A549 (cell line): ENCODE results near the gene LDLRAD4. TPM values are rescaled to one million over a fixed set of nuclear protein-coding genes. Genes with fewer than 3 reads are reported as not detected.

Experiments
- ATAC-seq, 2 experiments: fragments of 200-7000 bp in 1 of 2; fragments of >200 bp in 1 of 2; cut with Nextera tagmentation in 1 of 2; cut with Tn5 transposase in 1 of 2; 3 replicates each; pipeline versions ENCODE4 v1.8.0 to v1.9.1; 2018 to 2020; ENCODE audit warnings: mild to moderate bottlenecking in 1 of 2, moderate library complexity in 1 of 2
- CTCF ChIA-PET: fragments of 300-600 bp; sonication (Branson Sonifier 250); formaldehyde crosslinking; extraction: SDS; loops from one replicate; lab custom pipeline; 2021; ENCODE audit warnings: antibody characterized with exemption, inconsistent platforms; lab: Yijun Ruan, JAX
- POLR2A ChIA-PET: fragments of 350-600 bp; formaldehyde crosslinking; extraction: SDS; loops from one replicate; lab custom pipeline; 2021; ENCODE audit warnings: antibody characterized with exemption, inconsistent platforms; lab: Yijun Ruan, JAX
- DNase-seq, 2 experiments: peaks; one replicate each; pipeline versions ENCODE4 v3.0.0 to v3.0.0-alpha.2; 2011 to 2016; ENCODE audit warnings: low read depth in 1 of 2, low spot score in 1 of 2
- FAIRE-seq: peaks from 2 replicates; lab custom pipeline; 2011; peaks lifted over from hg19 to GRCh38; lab: Jason Lieb, UNC
- H3K27ac ChIP-seq, 2 experiments: fragments of >200 bp; sonication (Bioruptor Twin); formaldehyde crosslinking; 3 replicates each; pipeline ENCODE4 v1.5.1; 2016 to 2017
- H3K4me1 ChIP-seq: fragments of >200 bp; sonication (Bioruptor Twin); formaldehyde crosslinking; 3 replicates; pipeline ENCODE4 v1.6.1; 2016
- H3K4me2 ChIP-seq: fragments of >200 bp; sonication (Bioruptor Twin); formaldehyde crosslinking; 3 replicates; pipeline ENCODE4 v1.6.1; 2016
- H3K4me3 ChIP-seq: fragments of >200 bp; sonication (Bioruptor Twin); formaldehyde crosslinking; 3 replicates; pipeline ENCODE4 v1.5.1; 2016
- H3K9me3 ChIP-seq: fragments of >200 bp; sonication (Bioruptor Twin); formaldehyde crosslinking; 3 replicates; pipeline ENCODE4 v1.6.1; 2016
- EHMT2 ChIP-seq: fragments of 200-600 bp; sonication (generic); IDR thresholded peaks from 2 replicates; pipeline ENCODE4 v1.6.1; 2016; ENCODE audit warnings: antibody characterized with exemption, low read depth, mild to moderate bottlenecking, moderate library complexity
- EP300 ChIP-seq, 2 experiments: fragments of >200 bp; sonication (Bioruptor Twin); formaldehyde crosslinking; IDR thresholded peaks; 2 replicates in 1 of 2; 3 replicates in 1 of 2; pipeline ENCODE4 v1.6.1; 2016 to 2017
- FOXS1 ChIP-seq: fragments of 250-450 bp; sonication (Bioruptor Pico); IDR thresholded peaks from 2 replicates; pipeline ENCODE4 v1.5.0; 2020; ENCODE audit warnings: mild to moderate bottlenecking, moderate library complexity
- JUN ChIP-seq, 2 experiments: fragments of >200 bp; sonication (Bioruptor Twin); formaldehyde crosslinking; IDR thresholded peaks; 2 replicates in 1 of 2; 3 replicates in 1 of 2; pipeline ENCODE4 v1.6.1; 2016 to 2017
- JUNB ChIP-seq: fragments of >200 bp; sonication (Bioruptor Twin); formaldehyde crosslinking; IDR thresholded peaks from 2 replicates; pipeline ENCODE4 v1.6.1; 2016
- MAX ChIP-seq: IDR thresholded peaks from 2 replicates; pipeline ENCODE4 v1.6.1; 2012
- MAZ ChIP-seq: fragments of 150-350 bp; IDR thresholded peaks from 2 replicates; pipeline ENCODE4 v1.6.1; 2014; ENCODE audit warnings: antibody characterized with exemption, low read depth, low read length, borderline replicate concordance
- NFE2L2 ChIP-seq: fragments of 150-350 bp; conservative IDR thresholded peaks from 2 replicates; pipeline ENCODE4 v1.6.1; 2014; ENCODE audit warnings: low read length
- NPAS2 ChIP-seq: fragments of 250-450 bp; sonication (Bioruptor Pico); IDR thresholded peaks from 2 replicates; pipeline ENCODE4 v1.8.0; 2022; ENCODE audit warnings: mild to moderate bottlenecking, moderate library complexity, borderline replicate concordance
- NR3C1 ChIP-seq: fragments of >200 bp; sonication (Bioruptor Twin); formaldehyde crosslinking; IDR thresholded peaks from 3 replicates; pipeline ENCODE4 v1.6.1; 2017
- PHF8 ChIP-seq: fragments of 200-600 bp; sonication (generic); IDR thresholded peaks from 2 replicates; pipeline ENCODE4 v1.6.1; 2016; ENCODE audit warnings: low read depth, mild to moderate bottlenecking, antibody characterized with exemption, moderate library complexity, borderline replicate concordance
- RARB ChIP-seq: fragments of 250-450 bp; sonication (Bioruptor Pico); IDR thresholded peaks from 2 replicates; pipeline ENCODE4 v1.8.0; 2021; ENCODE audit warnings: mild to moderate bottlenecking, moderate library complexity
- RFX5 ChIP-seq: fragments of 450-650 bp; IDR thresholded peaks from 2 replicates; pipeline ENCODE4 v1.7.1; 2014; ENCODE audit warnings: antibody characterized with exemption, mild to moderate bottlenecking, moderate library complexity
- SMC3 ChIP-seq: fragments of >200 bp; sonication (Bioruptor Twin); formaldehyde crosslinking; IDR thresholded peaks from 3 replicates; pipeline ENCODE4 v1.6.1; 2018; ENCODE audit warnings: inconsistent platforms
- TFCP2L1 ChIP-seq: fragments of 250-450 bp; sonication (Bioruptor Pico); IDR thresholded peaks from 2 replicates; pipeline ENCODE4 v1.5.0; 2021; ENCODE audit warnings: mild to moderate bottlenecking
- ZFP36 ChIP-seq: fragments of 450-650 bp; IDR thresholded peaks from 2 replicates; pipeline ENCODE4 v1.6.1; 2014; ENCODE audit warnings: borderline replicate concordance; ENCODE audit not compliant: partially characterized antibody
- WGBS: methylation state at CpG from one replicate; pipeline ENCODE4 v1.1.6; 2017; ENCODE audit errors: missing lambda C conversion rate; 5-methylcytosine and 5-hydroxymethylcytosine counted together
- polyA plus RNA-seq, 4 experiments: library from polyadenylated mRNA; depleted of rRNA in 3 of 4; stranded (reverse); fragments of >200 nt; fragmentation: RNase III in 1 of 4; extraction: RNeasy Plus Mini Kit Qiagen cat#74134 plus additional on column Dnase treatment in 1 of 4; gene quantifications; 2 replicates in 3 of 4; 3 replicates in 1 of 4; pipeline ENCODE4 v1.2.3, GENCODE V29; 2011 to 2017
- TF ChIP-seq, protein P1 (sequence below): fragments of >200 bp; sonication (Bioruptor Twin); formaldehyde crosslinking; IDR thresholded peaks from 2 replicates; pipeline ENCODE4 v1.6.1; 2016
- TF ChIP-seq, protein P2 (sequence below): fragments of 200-600 bp; sonication (generic); IDR thresholded peaks from 2 replicates; pipeline ENCODE4 v1.6.1; 2016; ENCODE audit warnings: antibody characterized with exemption, mild to moderate bottlenecking, moderate library complexity
- TF ChIP-seq, protein P3 (sequence below): fragments of 250-450 bp; sonication (Bioruptor Pico); IDR thresholded peaks from 2 replicates; pipeline ENCODE4 v1.5.0; 2021; ENCODE audit warnings: mild to moderate bottlenecking, moderate library complexity, borderline replicate concordance

LDLRAD4 gene
- polyA plus RNA-seq, 2 of the 4 experiments (the other 2 are of a cell fraction): 5.2 to 7.6 TPM

DNA sequence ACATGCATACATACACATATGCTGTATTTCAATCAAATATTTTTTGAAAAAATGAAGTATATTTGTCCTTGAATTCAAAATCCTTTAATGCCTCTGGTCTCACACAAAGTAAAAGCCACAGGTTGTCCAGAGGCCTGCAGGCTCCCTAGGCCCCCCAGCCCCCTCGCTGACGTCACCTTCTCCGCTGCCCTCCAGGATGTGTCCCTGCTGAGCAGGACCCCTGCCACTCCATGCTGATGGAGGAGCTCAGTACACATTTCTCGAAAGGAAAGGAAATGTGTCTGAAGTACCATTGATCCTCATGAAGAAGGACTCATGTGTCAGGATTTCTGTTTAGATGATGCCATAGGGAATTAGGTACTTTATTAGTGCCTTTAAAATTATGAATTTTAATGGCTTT is 212.1 kb downstream of the LDLRAD4 start:
- DNase-seq (no peak), FAIRE-seq (no peak), ATAC-seq (no peak)
- WGBS: 86% methylated on average over 4 of the region's 4 CpGs
- POLR2A ChIA-PET: no interaction called here
- H3K9me3 ChIP-seq: no peaks in the 10 kb centered on the region
- H3K4me2 ChIP-seq: no peak overlapping the region
- H3K27ac ChIP-seq: no peak overlapping the region
- no peak overlapping the region for H3K4me3 ChIP-seq
- CTCF ChIA-PET: interaction anchor here (0.9 to 1.3 kb wide), 2 partner anchors 29 to 215 kb away, joined by 3 read pairs; no protein-coding TSS in a partner anchor
- TF ChIP-seq SMC3 (no peak), NFE2L2 (no peak), NPAS2 (CRISPR knock-in tag) (no peak), JUN (IDR thresholded peaks at IDR 0.05) (no peak), RFX5 (no peak), PHF8 (no peak), NR3C1 (no peak), FOXS1 (CRISPR knock-in tag) (no peak), JUNB (no peak)
- TF ChIP-seq, protein P1, sequence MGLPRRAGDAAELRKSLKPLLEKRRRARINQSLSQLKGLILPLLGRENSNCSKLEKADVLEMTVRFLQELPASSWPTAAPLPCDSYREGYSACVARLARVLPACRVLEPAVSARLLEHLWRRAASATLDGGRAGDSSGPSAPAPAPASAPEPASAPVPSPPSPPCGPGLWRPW: no peak
- H3K4me1 ChIP-seq: peaks cover 19% of the 10 kb centered on the region

DNA sequence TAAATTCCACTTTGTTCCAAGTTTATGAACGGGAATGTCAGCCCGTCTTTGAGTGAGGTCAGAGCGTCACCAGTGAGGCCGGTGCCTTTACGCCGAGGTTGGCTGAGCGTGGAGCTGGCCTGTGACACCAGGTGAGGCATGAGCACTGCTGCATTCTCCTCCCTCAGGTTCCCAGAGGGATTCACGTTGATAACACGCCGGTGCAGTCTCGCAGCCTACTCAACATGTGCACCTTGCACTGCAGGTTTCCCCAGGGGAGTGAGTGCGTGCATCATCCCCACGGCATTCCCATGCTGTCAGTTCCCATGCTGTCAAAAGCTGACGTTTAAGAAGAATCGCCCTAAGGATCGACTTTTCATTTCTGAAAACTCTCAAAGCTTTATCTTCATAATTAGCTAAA is 213.3 kb downstream of the LDLRAD4 start:
- DNase-seq: no peak
- Histone ChIP-seq H3K4me2 (no peak overlapping the region), H3K9me3 (no peaks in the 10 kb centered on the region), H3K27ac (no peak overlapping the region), H3K4me1 (peaks cover 20% of the 10 kb centered on the region), H3K4me3 (no peak overlapping the region)
- no peak for FAIRE-seq
- TF ChIP-seq RFX5: no peak
- TF ChIP-seq TFCP2L1 (CRISPR knock-in tag): no peak
- no peak for TF ChIP-seq MAZ
- TF ChIP-seq, protein P2, sequence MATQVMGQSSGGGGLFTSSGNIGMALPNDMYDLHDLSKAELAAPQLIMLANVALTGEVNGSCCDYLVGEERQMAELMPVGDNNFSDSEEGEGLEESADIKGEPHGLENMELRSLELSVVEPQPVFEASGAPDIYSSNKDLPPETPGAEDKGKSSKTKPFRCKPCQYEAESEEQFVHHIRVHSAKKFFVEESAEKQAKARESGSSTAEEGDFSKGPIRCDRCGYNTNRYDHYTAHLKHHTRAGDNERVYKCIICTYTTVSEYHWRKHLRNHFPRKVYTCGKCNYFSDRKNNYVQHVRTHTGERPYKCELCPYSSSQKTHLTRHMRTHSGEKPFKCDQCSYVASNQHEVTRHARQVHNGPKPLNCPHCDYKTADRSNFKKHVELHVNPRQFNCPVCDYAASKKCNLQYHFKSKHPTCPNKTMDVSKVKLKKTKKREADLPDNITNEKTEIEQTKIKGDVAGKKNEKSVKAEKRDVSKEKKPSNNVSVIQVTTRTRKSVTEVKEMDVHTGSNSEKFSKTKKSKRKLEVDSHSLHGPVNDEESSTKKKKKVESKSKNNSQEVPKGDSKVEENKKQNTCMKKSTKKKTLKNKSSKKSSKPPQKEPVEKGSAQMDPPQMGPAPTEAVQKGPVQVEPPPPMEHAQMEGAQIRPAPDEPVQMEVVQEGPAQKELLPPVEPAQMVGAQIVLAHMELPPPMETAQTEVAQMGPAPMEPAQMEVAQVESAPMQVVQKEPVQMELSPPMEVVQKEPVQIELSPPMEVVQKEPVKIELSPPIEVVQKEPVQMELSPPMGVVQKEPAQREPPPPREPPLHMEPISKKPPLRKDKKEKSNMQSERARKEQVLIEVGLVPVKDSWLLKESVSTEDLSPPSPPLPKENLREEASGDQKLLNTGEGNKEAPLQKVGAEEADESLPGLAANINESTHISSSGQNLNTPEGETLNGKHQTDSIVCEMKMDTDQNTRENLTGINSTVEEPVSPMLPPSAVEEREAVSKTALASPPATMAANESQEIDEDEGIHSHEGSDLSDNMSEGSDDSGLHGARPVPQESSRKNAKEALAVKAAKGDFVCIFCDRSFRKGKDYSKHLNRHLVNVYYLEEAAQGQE: no peak
- TF ChIP-seq, protein P3, sequence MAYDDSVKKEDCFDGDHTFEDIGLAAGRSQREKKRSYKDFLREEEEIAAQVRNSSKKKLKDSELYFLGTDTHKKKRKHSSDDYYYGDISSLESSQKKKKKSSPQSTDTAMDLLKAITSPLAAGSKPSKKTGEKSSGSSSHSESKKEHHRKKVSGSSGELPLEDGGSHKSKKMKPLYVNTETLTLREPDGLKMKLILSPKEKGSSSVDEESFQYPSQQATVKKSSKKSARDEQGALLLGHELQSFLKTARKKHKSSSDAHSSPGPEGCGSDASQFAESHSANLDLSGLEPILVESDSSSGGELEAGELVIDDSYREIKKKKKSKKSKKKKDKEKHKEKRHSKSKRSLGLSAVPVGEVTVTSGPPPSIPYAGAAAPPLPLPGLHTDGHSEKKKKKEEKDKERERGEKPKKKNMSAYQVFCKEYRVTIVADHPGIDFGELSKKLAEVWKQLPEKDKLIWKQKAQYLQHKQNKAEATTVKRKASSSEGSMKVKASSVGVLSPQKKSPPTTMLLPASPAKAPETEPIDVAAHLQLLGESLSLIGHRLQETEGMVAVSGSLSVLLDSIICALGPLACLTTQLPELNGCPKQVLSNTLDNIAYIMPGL (CRISPR knock-in tag): no peak
- no peak for TF ChIP-seq RARB (CRISPR knock-in tag)
- TF ChIP-seq MAX: no peak
- TF ChIP-seq FOXS1 (CRISPR knock-in tag): no peak
- no peak for TF ChIP-seq EHMT2
- TF ChIP-seq ZFP36: no peak
- TF ChIP-seq EP300 (IDR thresholded peaks at IDR 0.05): no peak
- TF ChIP-seq SMC3: no peak
- POLR2A ChIA-PET: no interaction called here
- 81% methylated on average over 12 of the region's 16 CpGs for WGBS
- CTCF ChIA-PET: no interaction called here
- ATAC-seq: no peak
